GM18505 (cell line): ENCODE results near the gene RNF8.
"Not testable (repeated sequence)": the region's sequence is repeated elsewhere in the genome, so short reads cannot be mapped to it uniquely, and the experiment has no call there.

ENCODE experiments used
- ATAC-seq: cut with Tn5 transposase; IDR thresholded peaks from one replicate; pipeline ENCODE4 v1.9.1; 2021; ENCODE audit not compliant: unreplicated experiment
- POLR2A ChIP-seq: IDR thresholded peaks from 4 replicates; pipeline ENCODE4 v1.6.1; 2011; ENCODE audit warnings: borderline replicate concordance; ENCODE audit not compliant: insufficient read depth, insufficient read length; ENCODE audit errors: extremely low read depth

Gene RNF8

DNA sequence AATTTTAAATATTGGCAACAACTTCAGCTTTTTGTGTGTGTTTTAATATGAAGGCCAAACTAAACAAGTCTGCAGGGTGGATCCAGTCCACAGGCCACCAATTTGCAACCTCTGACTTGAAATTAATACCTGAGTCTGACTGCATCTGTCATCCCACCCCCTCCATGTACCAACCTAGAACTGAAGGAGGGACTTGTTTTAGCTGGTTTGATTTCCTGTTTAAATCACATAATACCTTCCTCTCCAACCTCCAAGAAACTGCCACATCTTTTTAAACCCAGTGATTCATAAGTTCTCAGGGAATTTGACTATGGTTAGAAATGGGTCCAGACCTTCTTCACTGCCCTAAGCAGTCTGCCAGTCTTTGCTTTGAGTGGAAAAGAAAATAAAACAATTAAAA lies 21.6 kb downstream of the RNF8 start:
- ATAC-seq = no peak
- TF ChIP-seq POLR2A = no peak

GRCh38 chr6:37376078-37376743 lies 22.4 kb downstream of the RNF8 start:
- ATAC-seq = no peak
- no peak for TF ChIP-seq POLR2A

DNA sequence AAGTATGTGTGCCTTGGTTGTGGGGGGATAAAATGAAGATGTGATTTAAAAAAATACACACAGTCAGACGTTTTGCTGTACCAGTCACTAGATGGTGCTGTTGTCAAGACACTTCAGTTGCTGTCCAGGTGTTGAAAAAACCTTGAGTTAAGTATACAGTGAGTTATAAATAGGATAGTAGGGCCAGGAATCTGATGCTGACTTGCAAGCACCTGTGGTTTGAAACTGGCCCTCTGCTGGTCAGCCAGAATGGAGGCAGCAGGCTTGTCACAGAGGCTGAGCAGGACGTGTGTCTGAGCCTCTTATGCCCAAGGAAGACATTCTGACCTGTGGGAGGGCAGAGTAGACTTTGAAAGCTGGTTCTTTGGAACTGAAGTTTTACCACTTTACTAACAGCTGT lies 27.8 kb downstream of the RNF8 start:
- ATAC-seq = no peak
- TF ChIP-seq POLR2A = no peak

GRCh38 chr6:37382994-37383765 lies 29.4 kb downstream of the RNF8 start:
- TF ChIP-seq POLR2A = no peak
- no peak for ATAC-seq

DNA sequence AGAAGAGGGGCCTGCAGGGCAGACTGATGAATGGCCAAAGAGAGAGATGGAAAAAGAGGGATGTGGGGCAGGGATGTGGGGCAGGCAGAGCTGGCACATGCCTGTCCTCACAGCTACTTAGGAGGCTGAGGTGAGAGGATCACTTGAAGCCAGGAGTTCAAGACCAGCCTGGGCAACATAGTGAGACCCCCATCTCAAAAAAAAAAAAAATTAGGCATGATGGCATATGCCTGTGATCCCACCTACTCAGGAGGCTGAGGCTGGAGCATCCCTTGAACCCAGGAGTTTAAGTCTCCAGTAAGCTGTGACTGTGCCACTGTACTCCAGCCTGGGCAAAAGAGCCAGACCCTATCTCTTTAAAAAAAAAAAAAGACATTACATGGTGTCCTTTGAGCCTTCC lies 34.8 kb downstream of the RNF8 start:
- no peak for TF ChIP-seq POLR2A
- ATAC-seq = no peak

DNA sequence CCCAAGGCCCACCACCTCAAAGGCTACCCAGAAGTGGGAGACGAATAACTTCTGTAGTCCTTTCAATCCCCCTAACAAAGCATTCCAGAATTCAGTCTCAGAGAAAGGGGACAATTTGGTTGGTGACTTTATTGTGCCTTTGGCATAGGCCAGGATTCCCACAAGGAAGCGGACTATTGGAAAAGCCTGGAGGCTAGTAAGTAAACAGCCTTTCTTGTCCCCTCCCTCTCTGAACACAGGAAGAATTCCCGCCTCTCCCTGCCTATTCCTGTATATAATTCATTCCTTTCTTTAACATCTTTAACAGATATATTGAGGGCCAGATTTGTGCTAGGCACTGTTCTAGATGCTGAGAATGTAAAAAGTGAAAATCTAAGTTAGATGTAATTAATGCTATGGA lies 36.1 kb downstream of the RNF8 start:
- no peak for ATAC-seq
- TF ChIP-seq POLR2A = no peak

- ATAC-seq = no peak
- no peak for TF ChIP-seq POLR2A
These were observed 37.3 kb downstream of the RNF8 start for GRCh38 chr6:37391120-37391519.

DNA sequence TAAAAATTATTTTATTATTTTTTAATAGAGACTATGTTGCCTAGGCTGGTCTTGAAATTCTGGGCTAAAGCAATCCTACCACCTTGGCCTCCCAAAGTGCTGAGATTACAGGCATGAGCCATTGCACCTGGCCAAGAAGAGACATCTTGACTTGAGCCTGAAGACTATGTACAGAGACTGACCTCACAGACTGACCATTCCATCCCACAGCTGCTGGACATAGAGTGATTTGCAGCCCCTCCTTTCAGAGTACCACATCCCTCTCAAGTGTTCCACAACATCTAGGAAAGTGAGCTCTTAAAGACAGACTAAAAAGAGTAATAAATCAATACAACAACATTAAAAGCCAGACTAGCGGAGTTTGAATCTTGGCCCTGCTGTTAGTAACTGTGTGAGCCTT lies 39.0 kb downstream of the RNF8 start:
- ATAC-seq = no peak
- TF ChIP-seq POLR2A = no peak

- no peak for TF ChIP-seq POLR2A
- no peak for ATAC-seq
These were observed 39.7 kb downstream of the RNF8 start for GRCh38 chr6:37393381-37393929.

GRCh38 chr6:37396571-37397180 lies 42.9 kb downstream of the RNF8 start:
- TF ChIP-seq POLR2A = no peak
- no peak for ATAC-seq

DNA sequence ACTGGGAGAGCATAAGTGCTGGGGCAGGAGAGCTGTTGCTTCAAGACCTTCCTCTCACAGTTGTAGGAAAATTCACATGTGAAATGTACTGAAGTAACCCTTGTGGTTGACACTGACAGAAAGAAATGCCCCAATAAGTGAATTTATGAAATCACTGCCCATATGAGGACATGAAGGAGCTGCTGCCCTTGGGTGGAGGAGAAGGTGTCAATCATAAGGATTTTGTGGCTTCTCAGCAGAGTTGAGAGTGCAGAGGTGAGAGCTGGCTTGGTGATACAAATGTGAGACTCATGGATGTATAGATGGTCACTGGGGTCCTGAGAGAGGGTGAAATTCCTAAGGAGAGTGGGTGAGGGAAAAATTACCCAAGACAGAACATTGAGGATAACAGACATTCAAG lies 45.3 kb downstream of the RNF8 start:
- ATAC-seq = no peak
- TF ChIP-seq POLR2A = no peak

GRCh38 chr6:37399795-37400490 lies 46.2 kb downstream of the RNF8 start:
- TF ChIP-seq POLR2A = no peak
- ATAC-seq = no peak

- not testable (repeated sequence) for ATAC-seq
These were observed 47.9 kb downstream of the RNF8 start for GRCh38 chr6:37401658-37402057.
